Nucleus accumbens (tissue), 56 donors: ENCODE data around the gene CYRIA.

Source experiments
- DNase-seq, 56 donors: peaks; one replicate each; lab custom pipeline; 2025; lab: John Stamatoyannopoulos, UW

CYRIA gene

GRCh38 chr2:16633621-16634430 is 31.8 kb downstream of the CYRIA start:
- DNase-seq = no peak

- peak in 21 of 56 donors; percentile 21 to 66 (median 36) for DNase-seq
Observed at GRCh38 chr2:16632598-16632997, 33.0 kb downstream of the CYRIA start.

GRCh38 chr2:16630463-16630862 is 35.2 kb downstream of the CYRIA start:
- DNase-seq = no peak

- no peak for DNase-seq
Observed at GRCh38 chr2:16629770-16630169, 35.9 kb downstream of the CYRIA start.

- no peak for DNase-seq
Observed at GRCh38 chr2:16629044-16629443, 36.6 kb downstream of the CYRIA start.

GRCh38 chr2:16628314-16628713 is 37.3 kb downstream of the CYRIA start:
- no peak for DNase-seq

GRCh38 chr2:16626997-16627605 is 38.5 kb downstream of the CYRIA start:
- no peak for DNase-seq

- DNase-seq = no peak
Observed at GRCh38 chr2:16626497-16626896, 39.1 kb downstream of the CYRIA start.

- DNase-seq = no peak
Observed at GRCh38 chr2:16625759-16626158, 39.9 kb downstream of the CYRIA start.

- peak in 5 of 56 donors; percentile 12 to 62 (median 30) for DNase-seq
Observed at GRCh38 chr2:16625201-16625729, 40.4 kb downstream of the CYRIA start.

- no peak for DNase-seq
Observed at GRCh38 chr2:16624436-16624780, 41.2 kb downstream of the CYRIA start.

- no peak for DNase-seq
Observed at GRCh38 chr2:16623564-16624435, 41.8 kb downstream of the CYRIA start.

GRCh38 chr2:16623031-16623430 is 42.6 kb downstream of the CYRIA start:
- no peak for DNase-seq

GRCh38 chr2:16622399-16622968 is 43.1 kb downstream of the CYRIA start:
- DNase-seq = no peak

- no peak for DNase-seq
Observed at GRCh38 chr2:16621316-16621715, 44.3 kb downstream of the CYRIA start.

- no peak for DNase-seq
Observed at GRCh38 chr2:16620590-16620989, 45.0 kb downstream of the CYRIA start.

- no peak for DNase-seq
Observed at GRCh38 chr2:16619576-16620245, 45.9 kb downstream of the CYRIA start.

GRCh38 chr2:16617282-16618266 is 48.1 kb downstream of the CYRIA start:
- DNase-seq = peak in 23 of 56 donors; percentile 17 to 68 (median 40)
